ENCODE data around the gene MCOLN1. TPM values are rescaled to one million over a fixed set of nuclear protein-coding genes. Genes with fewer than 3 reads are reported as not detected.
A peak's percentile ranks its signal among the peaks of the same experiment; 100 is the strongest.

Gene MCOLN1
- total and polyA plus RNA-seq, 9 of the 15 experiments (the other 6 are each of a cell fraction or from before 2014, with no cell fraction given): 0.25 to 15.4 (median 7.1) TPM

GRCh38 chr19:7520131-7521051, 2.0 kb upstream of the MCOLN1 start:
- FAIRE-seq (no peak), DNase-seq (ENCODE audit: extremely low read depth in 1 of 4, low spot score in 3 of 4) (no peak), ATAC-seq (no peak)
- no TSS peak for BruUV-seq (replicated peaks)
- peak overlapping the region in 1 of 2 experiments; percentile 45; a peak in 2 of 4 replicates for H3K9ac ChIP-seq (ENCODE audit: insufficient read depth in 1 of 2, low read depth in 2 of 2, low read length in 2 of 2)
- WGBS (ENCODE audit: insufficient coverage, low coverage, missing lambda C conversion rate): 75% methylated on average over 40 of the region's 51 CpGs
- H3K4me2 ChIP-seq (ENCODE audit: insufficient read depth, low read length): no peak overlapping the region
- H4K20me1 ChIP-seq (replicated peaks; ENCODE audit: control insufficient read depth, insufficient read depth, low read length): no peaks in the 10 kb centered on the region
- no peak overlapping the region for H2AFZ ChIP-seq (ENCODE audit: low read depth, low read length)
- intact Hi-C loops (cut with micrococcal nuclease): no loop called here
- H3K27me3 ChIP-seq (ENCODE audit: control insufficient read depth in 2 of 2, insufficient read depth in 2 of 2, low read length in 2 of 2): no peaks in the 10 kb centered on the region
- H3K9me1 ChIP-seq (ENCODE audit: control insufficient read depth, insufficient read depth, low read length): no peaks in the 10 kb centered on the region
- peaks cover 10 to 38% of the 10 kb centered on the region in 2 experiments; a peak in 4 of 5 replicates for H3K4me1 ChIP-seq (replicated peaks in 1 of 2; ENCODE audit: control insufficient read depth in 2 of 2, insufficient read depth in 2 of 2, low read length in 2 of 2)
- ChIA-PET CTCF (ENCODE audit: low intra/inter-chr PET ratio) (no interaction called here), POLR2A (interaction anchor here (0.6 to 1.2 kb wide), 6 partner anchors 7 to 452 kb away, joined by 3 to 4 read pairs (median 3); a partner anchor contains a TSS)
- H3K36me3 ChIP-seq (ENCODE audit: control insufficient read depth, insufficient read depth, low read length): peaks cover under 1% of the 10 kb centered on the region; the same call in 1 of the 3 replicates
- H3K9me3 ChIP-seq (replicated peaks; ENCODE audit: control insufficient read depth, insufficient read depth, low read depth, low read length): no peaks in the 10 kb centered on the region
- H3K4me3 ChIP-seq: no peak overlapping the region
- peaks cover 4% of the 10 kb centered on the region; the same call in 2 of the 3 replicates for H3K79me2 ChIP-seq (ENCODE audit: control insufficient read depth, insufficient read depth, low read length)
- H3K27ac ChIP-seq (ENCODE audit: extremely low read depth, low read depth, low read length): no peak overlapping the region
- in situ Hi-C loops (cut with MboI): no loop called here
- no peak for TF ChIP-seq ZNF24 (IDR thresholded peaks at IDR 0.05)
- no peak for TF ChIP-seq CREBBP (IDR thresholded peaks at IDR 0.05; ENCODE audit: low read depth, low read length)
- 0 out of 2 replicates have a peak, but pooled peaks have one; percentile 25 for TF ChIP-seq POLR2G (IDR thresholded peaks at IDR 0.05; ENCODE audit: low read depth, low read length)

All from K562 (cell line).